Common myeloid progenitor, CD34-positive (primary cell): ENCODE results near the gene HOXB4.
A peak's percentile ranks its signal among the peaks of the same experiment; 100 is the strongest.

Experiments used
- CTCF ChIA-PET: fragments of 350-600 bp; sonication (Branson Sonifier 250); formaldehyde crosslinking; loops from one replicate; lab custom pipeline; 2021; ENCODE audit warnings: antibody characterized with exemption; lab: Charles Lee
- POLR2A ChIA-PET: fragments of 350-600 bp; sonication (Branson Sonifier 250); formaldehyde crosslinking; loops from one replicate; lab custom pipeline; 2021; ENCODE audit warnings: antibody characterized with exemption; lab: Charles Lee
- DNase-seq, 3 donors: peaks; one replicate each; pipeline versions ENCODE4 v3.0.0 to v3.0.0-alpha.2; 2013
- H3K27ac ChIP-seq, 2 experiments: 1 replicate in 1 of 2; 2 replicates in 1 of 2; pipeline ENCODE4 v1.7.0; 2013; ENCODE audit warnings: inconsistent platforms in 2 of 2, low read length in 2 of 2, mild to moderate bottlenecking in 2 of 2, low read depth in 1 of 2, moderate library complexity in 1 of 2; ENCODE audit not compliant: severe bottlenecking in 2 of 2, insufficient read depth in 1 of 2, poor library complexity in 1 of 2
- H3K27me3 ChIP-seq, 5 experiments: replicated peaks in 2 of 5; 1 replicate in 3 of 5; 2 replicates in 2 of 5; pipeline versions ENCODE4 v1.6.1 to v1.7.0; 2013; ENCODE audit warnings: low read length in 4 of 5, mild to moderate bottlenecking in 2 of 5, moderate library complexity in 2 of 5, inconsistent platforms in 1 of 5; ENCODE audit not compliant: insufficient read depth in 5 of 5, control insufficient read depth in 4 of 5
- H3K36me3 ChIP-seq, 4 experiments: 1 replicate in 2 of 4; 2 replicates in 2 of 4; pipeline versions ENCODE4 v1.6.1 to v1.7.0; 2013; ENCODE audit warnings: low read length in 3 of 4, control low read depth in 1 of 4, mild to moderate bottlenecking in 1 of 4; ENCODE audit not compliant: control insufficient read depth in 4 of 4, insufficient read depth in 4 of 4
- H3K4me1 ChIP-seq, 4 experiments: 1 replicate in 3 of 4; 2 replicates in 1 of 4; pipeline versions ENCODE4 v1.6.1 to v1.7.1; 2013; ENCODE audit warnings: low read length in 3 of 4, mild to moderate bottlenecking in 3 of 4, control low read depth in 1 of 4, inconsistent platforms in 1 of 4, moderate library complexity in 1 of 4; ENCODE audit not compliant: control insufficient read depth in 4 of 4, insufficient read depth in 4 of 4; ENCODE audit errors: control extremely low read depth in 1 of 4
- H3K4me3 ChIP-seq, 7 experiments: 1 replicate in 4 of 7; 2 replicates in 3 of 7; pipeline versions ENCODE4 v1.5.1 to v1.7.0; 2013; ENCODE audit warnings: mild to moderate bottlenecking in 7 of 7, low read length in 6 of 7, moderate library complexity in 6 of 7, inconsistent platforms in 2 of 7, low read depth in 2 of 7, control low read depth in 1 of 7; ENCODE audit not compliant: insufficient read depth in 4 of 7, control insufficient read depth in 1 of 7; ENCODE audit errors: extremely low read depth in 1 of 7
- H3K9me3 ChIP-seq, 5 experiments: 1 replicate in 4 of 5; 2 replicates in 1 of 5; pipeline versions ENCODE4 v1.6.1 to v1.7.1; 2013; ENCODE audit warnings: low read length in 4 of 5, mild to moderate bottlenecking in 2 of 5, inconsistent platforms in 1 of 5, low read depth in 1 of 5, moderate library complexity in 1 of 5; ENCODE audit not compliant: control insufficient read depth in 4 of 5, insufficient read depth in 2 of 5; ENCODE audit errors: control extremely low read depth in 1 of 5
- WGBS: methylation state at CpG from one replicate; pipeline ENCODE4 v1.1.5; 2013; ENCODE audit not compliant: insufficient coverage; 5-methylcytosine and 5-hydroxymethylcytosine counted together

HOXB4 gene

DNA sequence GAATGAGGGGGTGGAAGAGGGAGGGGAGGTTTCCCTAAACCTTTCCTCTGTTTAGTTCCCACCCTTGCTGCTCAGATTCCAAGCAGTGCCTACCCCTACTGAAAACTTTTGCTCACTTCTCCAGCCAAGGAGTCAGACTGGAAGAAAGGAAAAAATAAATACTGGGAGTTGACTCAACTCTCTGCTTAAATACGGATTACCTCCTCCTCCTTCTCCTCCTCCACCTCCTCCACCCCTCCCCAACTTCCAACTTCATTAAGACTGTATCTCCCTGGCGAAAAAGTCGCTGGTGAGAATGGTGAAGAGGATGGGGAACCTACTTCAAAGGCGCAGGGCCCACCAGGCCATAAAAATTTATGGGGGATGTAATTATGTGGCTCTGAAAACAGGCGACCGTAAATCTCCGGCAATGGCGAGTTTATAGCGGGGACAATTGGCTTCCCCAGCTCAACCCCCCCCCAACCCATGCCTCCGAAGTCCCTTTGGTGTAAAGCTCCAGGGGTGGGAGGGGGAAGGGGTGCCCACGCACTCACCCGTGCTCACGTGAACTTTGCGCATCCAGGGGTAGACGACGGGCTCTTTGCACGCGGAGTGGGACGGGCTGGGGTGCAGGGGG, 712 bp downstream of the HOXB4 start:
- peak overlapping the region in 1 of 2 experiments; percentile 81 for H3K27ac ChIP-seq
- CTCF ChIA-PET = interaction anchor here (0.7 to 1.8 kb wide), 3 partner anchors 10 to 28 kb away, joined by 3 to 4 read pairs (median 3); no protein-coding TSS in a partner anchor
- H3K27me3 ChIP-seq = no peaks in the 10 kb centered on the region
- H3K4me1 ChIP-seq = peaks cover 7 to 88% (median 71%) of the 10 kb centered on the region in 4 experiments
- peak overlapping the region; percentile 24 to 86 (median 73) for H3K4me3 ChIP-seq
- DNase-seq = peak in 1 of 3 donors; percentile 29
- POLR2A ChIA-PET = interaction anchor here (1.0 kb wide), 1 partner anchor 13 kb away, joined by 3 read pairs; no protein-coding TSS in a partner anchor
- H3K36me3 ChIP-seq = peaks cover 0 to 11% (median 5%) of the 10 kb centered on the region in 4 experiments
- WGBS = 0% methylated on average over 3 of the region's 19 CpGs
- no peaks in the 10 kb centered on the region for H3K9me3 ChIP-seq

DNA sequence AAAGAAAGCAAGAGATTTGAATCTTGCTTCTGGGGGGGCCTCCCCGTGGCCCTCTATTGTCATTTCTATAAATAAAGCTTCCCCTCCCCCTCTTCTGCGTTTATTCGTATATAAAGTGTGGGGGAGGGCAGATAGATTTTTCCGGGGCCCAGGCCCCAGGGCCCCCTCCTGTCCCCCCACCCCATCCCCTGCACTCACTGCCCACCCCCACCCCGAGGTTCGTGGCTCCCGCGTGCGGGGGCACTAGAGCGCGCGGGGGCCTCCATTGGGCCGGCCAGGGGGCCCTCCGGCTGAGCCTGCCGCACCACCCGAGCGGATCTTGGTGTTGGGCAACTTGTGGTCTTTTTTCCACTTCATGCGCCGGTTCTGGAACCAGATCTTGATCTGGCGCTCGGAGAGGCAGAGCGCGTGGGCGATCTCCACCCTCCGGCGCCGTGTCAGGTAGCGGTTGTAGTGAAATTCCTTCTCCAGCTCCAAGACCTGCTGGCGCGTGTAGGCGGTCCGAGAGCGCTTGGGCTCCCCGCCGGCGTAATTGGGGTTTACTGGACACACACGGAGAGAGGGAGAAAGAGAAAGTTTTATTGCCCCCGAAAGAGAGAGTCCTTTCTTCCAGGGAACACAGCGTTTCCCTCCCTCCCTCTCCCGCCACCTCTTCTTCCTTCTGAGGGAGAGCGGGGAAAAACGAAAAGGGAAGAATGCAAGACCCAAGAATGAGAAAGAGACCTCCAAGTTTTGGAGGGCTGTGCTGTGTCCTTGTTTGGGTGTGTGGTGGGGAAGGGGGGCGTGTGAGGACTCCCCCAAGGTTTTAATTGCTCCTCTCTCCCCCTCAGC, 1.5 kb downstream of the HOXB4 start:
- Histone ChIP-seq H3K4me1 (peaks cover 7 to 89% (median 66%) of the 10 kb centered on the region in 4 experiments), H3K27me3 (no peaks in the 10 kb centered on the region), H3K27ac (peak overlapping the region in 1 of 2 experiments; percentile 81), H3K4me3 (peak overlapping the region; percentile 24 to 86 (median 73)), H3K9me3 (no peaks in the 10 kb centered on the region), H3K36me3 (peaks cover 0 to 19% (median 9%) of the 10 kb centered on the region in 4 experiments)
- ChIA-PET CTCF (interaction anchor here (0.7 to 1.8 kb wide), 4 partner anchors 10 to 48 kb away, joined by 3 to 4 read pairs (median 4); no protein-coding TSS in a partner anchor), POLR2A (interaction anchor here (1.0 kb wide), 1 partner anchor 12 kb away, joined by 3 read pairs; no protein-coding TSS in a partner anchor)
- peak in 2 of 3 donors; percentile 51 to 58 for DNase-seq
- 4% methylated on average over 20 of the region's 43 CpGs for WGBS

DNA sequence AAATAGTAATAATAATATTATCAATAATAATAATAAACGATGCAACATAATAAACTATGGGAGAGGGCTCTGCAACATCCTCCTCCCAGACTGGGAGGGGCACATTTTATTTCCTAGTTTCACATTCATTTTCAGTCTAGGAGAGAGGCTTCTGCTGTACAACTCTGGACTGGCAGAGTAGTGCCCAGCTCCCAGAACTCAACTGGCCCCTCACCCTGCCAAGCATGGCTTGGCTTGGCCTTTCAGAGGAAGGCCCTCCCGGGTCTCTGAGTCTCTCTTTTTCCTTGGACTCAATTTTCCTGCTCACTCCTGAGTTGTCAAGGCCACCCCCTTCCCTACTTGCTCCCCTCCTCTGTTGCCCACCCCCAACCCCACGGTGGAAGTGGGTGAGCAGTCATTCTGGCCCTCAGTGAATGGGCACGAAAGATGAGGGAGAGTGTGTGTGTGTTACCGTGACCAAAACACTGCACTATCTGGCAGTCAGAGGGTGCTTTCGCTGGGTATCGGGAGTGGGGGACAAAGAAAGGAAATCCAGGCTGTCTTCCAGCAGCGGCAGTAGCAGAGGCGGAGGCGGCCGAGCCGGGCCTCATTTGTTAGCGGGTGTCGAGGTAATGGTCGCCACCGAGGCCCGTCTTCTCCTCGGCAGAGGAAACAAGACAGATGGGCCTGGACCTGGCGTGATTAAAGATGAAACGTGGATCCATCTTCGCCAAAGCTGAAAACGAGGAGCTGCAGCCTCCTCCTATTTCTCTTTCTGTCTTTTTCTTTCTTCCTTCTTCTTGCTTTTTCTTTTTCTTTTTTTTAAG, 2.3 kb downstream of the HOXB4 start:
- H3K9me3 ChIP-seq = no peaks in the 10 kb centered on the region
- WGBS = 39% methylated on average over 15 of the region's 22 CpGs
- H3K4me3 ChIP-seq = peak overlapping the region in 6 of 7 experiments; percentile 10 to 85 (median 33)
- DNase-seq = no peak
- H3K4me1 ChIP-seq = peaks cover 7 to 89% (median 64%) of the 10 kb centered on the region in 4 experiments
- no peaks in the 10 kb centered on the region for H3K27me3 ChIP-seq
- ChIA-PET POLR2A (no interaction called here), CTCF (interaction anchor here (0.7 to 1.8 kb wide), 4 partner anchors 10 to 47 kb away, joined by 3 to 4 read pairs (median 4); no protein-coding TSS in a partner anchor)
- H3K36me3 ChIP-seq = peaks cover 0 to 25% (median 12%) of the 10 kb centered on the region in 4 experiments
- peak overlapping the region in 1 of 2 experiments; percentile 81 for H3K27ac ChIP-seq

DNA sequence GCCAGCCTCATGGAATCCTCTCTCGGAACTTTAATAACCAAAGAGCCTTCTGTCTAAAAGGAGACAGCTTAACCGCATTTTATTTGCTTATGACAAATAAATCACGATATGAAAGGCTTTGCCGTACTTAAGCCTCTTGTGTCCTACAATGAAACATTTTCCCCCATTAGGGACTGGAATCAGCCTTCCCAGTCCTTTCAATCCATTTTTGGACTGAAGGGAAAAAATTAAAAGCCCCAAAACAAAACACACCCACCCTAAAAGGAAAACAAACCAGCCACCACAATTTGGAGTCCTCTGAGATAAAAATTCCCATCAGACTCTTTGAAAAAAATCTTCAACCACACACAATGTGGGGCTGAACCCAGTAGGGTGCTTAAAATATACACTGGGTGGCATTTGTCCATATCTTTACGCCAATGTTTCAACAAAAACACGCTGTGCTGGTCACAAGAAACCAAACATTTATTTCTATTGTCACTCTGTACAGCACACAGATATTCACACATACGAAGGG, 3.0 kb downstream of the HOXB4 start:
- no peaks in the 10 kb centered on the region for H3K27me3 ChIP-seq
- H3K9me3 ChIP-seq = no peaks in the 10 kb centered on the region
- H3K27ac ChIP-seq = no peak overlapping the region
- CTCF ChIA-PET = interaction anchor here (1.0 to 1.3 kb wide), 2 partner anchors 35 to 82 kb away, joined by 3 to 4 read pairs; no protein-coding TSS in a partner anchor
- WGBS = 34% methylated on average over 3 of the region's 7 CpGs
- H3K4me1 ChIP-seq = peaks cover 4 to 89% (median 60%) of the 10 kb centered on the region in 4 experiments
- peaks cover 0 to 30% (median 16%) of the 10 kb centered on the region in 4 experiments for H3K36me3 ChIP-seq
- H3K4me3 ChIP-seq = peak overlapping the region in 2 of 7 experiments; percentile 66 to 85
- no peak for DNase-seq
- POLR2A ChIA-PET = interaction anchor here (0.6 kb wide), 1 partner anchor 671 kb away, joined by 3 read pairs; no protein-coding TSS in a partner anchor

DNA sequence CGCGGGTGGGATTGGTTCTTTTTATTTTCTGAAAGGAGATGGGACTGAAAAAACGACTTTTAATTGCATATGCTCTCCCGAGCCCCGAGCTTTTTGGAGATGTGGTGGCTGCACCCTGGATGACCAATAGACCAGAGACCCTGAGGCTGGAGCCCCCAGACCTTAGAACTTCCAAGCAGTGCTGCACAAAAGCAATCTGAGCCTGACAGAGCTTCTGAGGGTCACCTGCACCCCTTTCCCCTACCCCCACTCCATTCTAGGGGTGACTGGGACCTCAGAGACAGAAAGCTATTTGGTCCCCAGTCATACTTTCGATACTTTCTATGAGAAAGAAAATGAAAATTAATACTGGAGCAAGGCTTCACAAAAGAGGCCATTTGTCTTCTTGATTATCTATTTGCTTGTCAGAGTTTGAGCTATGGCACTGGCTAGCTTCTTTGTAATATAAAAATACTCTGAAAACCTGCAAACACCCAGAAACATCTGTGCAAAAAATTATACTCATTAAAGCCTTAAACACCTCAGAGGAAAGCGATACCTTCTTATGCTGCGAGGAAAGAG, 3.6 kb downstream of the HOXB4 start:
- H3K9me3 ChIP-seq = no peaks in the 10 kb centered on the region
- DNase-seq = no peak
- peaks cover 4 to 89% (median 58%) of the 10 kb centered on the region in 4 experiments for H3K4me1 ChIP-seq
- no peaks in the 10 kb centered on the region for H3K27me3 ChIP-seq
- POLR2A ChIA-PET = interaction anchor here (0.6 to 0.7 kb wide), 2 partner anchors 31 to 670 kb away, joined by 3 to 4 read pairs; no protein-coding TSS in a partner anchor
- H3K4me3 ChIP-seq = no peak overlapping the region
- peaks cover 0 to 30% (median 16%) of the 10 kb centered on the region in 4 experiments for H3K36me3 ChIP-seq
- no peak overlapping the region for H3K27ac ChIP-seq
- WGBS = 91% methylated on average over 6 of the region's 8 CpGs
- CTCF ChIA-PET = interaction anchor here (0.9 to 1.3 kb wide), 3 partner anchors 35 to 223 kb away, joined by 3 to 4 read pairs (median 3); no protein-coding TSS in a partner anchor
